HG02852 (cell line): ENCODE results near the gene NFYA.

Source experiments
- ATAC-seq: cut with Tn5 transposase; IDR thresholded peaks from one replicate; pipeline ENCODE4 v1.9.1; 2021; ENCODE audit warnings: mild to moderate bottlenecking, moderate library complexity; ENCODE audit not compliant: unreplicated experiment

NFYA gene

DNA sequence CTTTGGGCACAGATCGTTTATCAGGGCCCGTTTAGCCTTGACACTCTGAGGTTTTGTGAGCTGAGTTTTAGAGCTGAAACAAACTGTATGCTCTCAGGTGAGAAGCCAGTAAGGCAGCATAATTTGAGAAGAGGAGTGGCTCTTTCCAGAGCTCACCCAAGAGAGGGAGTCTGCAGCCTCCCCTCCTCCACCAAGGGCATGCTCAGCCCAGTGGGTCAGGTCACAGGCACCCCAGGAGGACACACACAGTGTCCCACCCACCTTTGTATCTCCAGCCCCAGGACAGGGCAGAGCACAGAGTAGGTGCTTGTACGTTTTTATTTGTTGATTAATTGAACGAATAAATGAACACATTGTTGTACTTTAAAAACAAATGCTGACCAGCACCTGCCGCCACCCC lies 27.1 kb upstream of the NFYA start:
- ATAC-seq: no peak

DNA sequence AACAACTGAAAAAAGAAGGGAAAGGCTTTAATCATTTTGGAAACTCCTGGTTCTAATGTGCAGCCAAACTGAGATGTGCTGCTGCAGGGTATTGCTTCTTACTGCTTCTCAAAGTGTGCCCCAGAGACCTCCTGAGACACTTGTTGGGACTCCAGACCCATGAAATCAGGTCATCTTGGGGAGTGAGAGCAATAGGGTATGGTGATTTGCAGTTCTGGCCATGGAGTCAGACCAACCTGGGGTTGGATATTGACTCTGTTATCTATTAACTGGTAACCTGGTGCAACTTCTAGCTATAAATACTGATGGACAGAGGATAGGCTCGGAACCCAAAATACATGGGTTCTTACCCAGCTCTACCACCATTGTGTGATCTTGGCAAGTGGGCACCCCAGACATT lies 26.7 kb upstream of the NFYA start:
- ATAC-seq: no peak

DNA sequence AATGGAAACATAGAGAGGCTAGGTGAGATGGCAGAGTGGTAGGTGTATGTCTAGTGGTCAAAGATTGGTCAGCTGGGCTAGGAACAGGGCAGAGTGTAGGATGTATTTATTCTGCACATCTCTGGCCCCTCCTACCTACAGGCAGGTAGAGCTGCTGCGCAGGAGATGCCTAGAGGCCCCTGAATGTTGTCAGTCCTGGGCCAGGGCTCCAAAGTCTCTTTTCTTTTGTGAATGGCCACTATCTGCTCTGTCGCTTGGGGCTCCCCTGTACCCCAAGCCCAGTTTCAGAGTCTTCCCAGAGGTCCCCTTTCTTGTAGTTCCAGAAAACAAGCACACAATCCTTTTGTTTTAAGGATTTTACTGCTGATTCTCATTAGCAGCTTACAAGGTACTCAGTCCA lies 25.5 kb upstream of the NFYA start:
- no peak for ATAC-seq

DNA sequence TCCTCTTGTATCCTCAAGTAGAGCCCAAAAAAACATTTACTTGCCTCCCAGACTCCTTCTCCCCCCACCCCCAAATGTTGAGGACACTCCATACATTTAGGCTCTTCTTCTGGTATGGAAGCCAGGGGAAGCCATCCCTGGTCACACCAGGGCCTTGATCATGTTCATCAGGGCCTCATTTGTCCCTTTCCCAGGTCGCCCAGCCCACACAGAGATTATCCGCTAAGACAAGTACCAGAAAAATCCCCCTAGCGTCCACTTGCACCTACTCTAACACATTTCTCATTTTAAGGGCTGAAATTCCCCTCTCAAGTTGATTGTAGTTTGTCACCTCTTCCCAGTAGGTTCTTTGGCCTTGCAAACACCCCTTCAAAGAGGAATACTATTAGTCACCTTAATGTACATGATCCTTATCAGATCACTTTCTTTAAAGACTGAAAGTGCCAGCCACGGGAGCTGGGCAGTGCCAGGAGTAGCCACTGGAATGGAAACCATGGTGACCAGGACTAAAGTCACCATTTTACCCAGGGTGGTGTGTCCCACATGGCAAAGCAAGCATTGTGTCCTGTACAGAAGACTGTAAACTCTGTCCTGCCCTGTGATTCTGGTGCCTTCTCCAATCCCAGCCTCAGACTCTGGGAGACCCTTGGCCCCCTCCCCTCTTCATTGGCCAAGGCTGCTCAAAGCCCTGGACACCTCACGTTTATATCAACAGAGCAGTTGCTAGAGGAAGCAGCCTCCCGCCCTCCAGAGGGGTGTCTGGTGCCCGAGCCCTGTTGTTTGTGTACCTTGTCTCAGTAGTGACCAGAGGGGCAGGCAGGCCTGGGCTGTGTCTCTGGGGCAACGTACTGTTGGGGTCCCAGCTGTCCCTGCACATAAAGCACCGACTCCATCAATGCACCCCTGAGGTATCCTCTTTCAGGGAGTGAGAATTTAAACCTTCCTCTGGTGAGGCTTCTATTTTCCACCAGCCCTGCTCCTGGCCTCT lies 24.7 kb upstream of the NFYA start:
- ATAC-seq: no peak

DNA sequence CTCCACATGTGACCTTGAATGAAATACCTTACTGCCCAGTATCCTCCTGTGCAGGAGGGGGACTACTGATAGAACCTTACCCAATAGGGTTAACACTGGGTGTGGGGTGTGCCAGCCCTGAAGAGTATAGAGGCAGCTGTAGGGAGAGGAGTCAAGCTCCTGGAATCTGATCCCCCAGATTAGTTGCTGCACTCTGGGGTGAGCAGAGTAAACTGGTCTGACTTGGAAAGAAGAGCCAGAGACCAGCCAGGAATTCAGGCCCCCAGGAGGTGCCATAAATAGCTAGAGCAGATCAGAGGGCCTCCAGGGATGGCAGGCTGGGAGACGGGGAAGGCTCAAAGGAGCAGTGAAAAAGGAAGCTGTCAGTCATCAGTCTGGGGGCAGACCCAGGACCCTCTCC lies 23.3 kb upstream of the NFYA start:
- ATAC-seq: no peak

DNA sequence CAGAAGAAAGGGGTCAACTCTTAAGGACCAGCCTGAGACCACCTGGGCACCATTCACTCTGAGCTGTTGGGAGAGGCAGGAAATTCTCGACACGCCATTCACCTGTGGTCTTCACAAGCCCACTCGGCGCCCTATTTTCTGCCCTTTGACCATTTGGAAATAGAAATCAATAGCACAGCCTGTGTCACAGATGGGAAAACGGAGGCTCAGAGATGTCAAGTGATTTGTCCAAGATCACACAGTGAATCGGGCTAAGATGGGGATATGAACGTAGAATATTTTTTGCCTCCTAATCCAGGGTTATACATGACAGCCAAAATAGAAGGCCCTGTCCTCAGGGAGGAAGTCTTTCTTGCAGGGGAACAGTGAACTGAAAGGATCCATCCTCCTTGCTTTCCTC lies 22.8 kb upstream of the NFYA start:
- ATAC-seq: no peak

DNA sequence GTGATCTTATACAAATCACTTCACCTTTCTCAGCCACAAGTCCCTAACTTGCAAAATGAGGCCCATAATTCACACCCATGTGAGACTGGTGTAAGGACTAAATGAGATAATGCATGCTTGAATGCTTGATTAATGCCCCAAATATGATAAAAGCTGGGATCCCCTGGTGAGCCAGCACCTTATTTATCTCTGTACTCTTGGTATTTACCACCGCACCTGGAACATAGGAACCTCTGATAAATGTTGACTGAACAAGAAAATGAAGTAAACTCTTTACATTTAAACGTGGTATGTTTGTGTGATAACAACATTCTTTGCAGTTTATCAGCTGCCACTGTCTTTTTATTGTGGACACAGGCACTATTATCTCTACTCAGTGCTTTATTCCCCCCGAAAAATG lies 22.2 kb upstream of the NFYA start:
- no peak for ATAC-seq

DNA sequence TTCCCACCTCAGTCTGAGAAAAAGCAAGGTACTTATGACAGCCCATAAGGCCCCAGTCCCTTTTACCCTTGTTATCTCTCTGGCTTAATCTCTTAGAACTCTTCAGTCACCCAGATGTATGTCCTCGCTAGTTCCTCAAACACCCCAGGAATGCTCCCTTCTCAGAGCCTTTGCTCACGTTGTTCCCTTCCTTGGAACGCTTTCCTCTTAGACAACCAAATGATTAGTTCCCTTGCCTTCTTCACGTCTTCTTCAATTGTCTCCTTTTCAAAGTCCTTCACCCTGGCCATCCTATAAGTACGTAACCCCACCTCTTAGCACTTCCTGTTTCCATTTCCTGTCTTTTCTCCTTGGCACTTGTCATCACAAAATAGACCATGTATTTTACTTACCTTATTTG lies 20.9 kb upstream of the NFYA start:
- no peak for ATAC-seq

DNA sequence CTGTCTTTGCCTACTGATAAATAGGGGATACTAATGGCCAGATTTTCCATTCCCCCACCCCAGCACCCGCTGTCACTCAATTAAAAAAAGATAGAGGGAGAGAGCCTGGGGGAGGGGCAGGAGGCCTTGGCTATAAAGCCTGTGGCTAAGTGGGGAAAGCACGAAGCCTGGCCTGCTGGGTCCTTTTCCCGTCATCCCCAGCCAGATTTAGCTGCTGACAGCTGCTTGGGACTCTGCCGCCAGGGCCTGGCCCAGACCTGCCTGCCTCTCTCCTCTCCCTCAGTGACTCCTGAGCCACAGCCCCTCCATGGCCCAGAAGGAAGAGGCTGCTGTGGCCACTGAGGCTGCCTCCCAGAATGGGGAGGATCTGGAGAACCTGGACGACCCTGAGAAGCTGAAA lies 19.7 kb upstream of the NFYA start, which contains the start of gene APOBEC2:
APOBEC2 (plus strand) TSS at position 162 of the 400 bp plus-strand sequence; CDS start at position 308, 146 bp downstream.
- ATAC-seq: no peak

DNA sequence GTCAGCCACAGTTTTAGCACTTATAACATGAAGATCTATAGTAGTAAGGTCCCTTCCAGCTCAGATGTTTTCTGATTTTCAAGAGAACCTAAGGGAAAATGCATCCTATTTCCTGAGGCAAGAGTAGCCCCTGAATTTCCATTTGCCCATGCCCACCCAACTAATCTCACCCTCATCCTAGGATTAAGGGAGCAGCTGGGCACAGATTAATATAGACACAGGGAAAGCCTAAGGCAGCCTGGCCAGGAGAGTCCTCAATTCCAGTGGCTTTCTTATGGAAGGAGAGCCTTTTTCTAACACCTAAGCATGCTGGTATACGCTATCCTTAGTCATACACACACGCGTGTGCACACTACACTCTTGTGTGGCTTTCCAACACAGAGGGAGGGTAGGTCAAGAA lies 18.3 kb upstream of the NFYA start:
- no peak for ATAC-seq

DNA sequence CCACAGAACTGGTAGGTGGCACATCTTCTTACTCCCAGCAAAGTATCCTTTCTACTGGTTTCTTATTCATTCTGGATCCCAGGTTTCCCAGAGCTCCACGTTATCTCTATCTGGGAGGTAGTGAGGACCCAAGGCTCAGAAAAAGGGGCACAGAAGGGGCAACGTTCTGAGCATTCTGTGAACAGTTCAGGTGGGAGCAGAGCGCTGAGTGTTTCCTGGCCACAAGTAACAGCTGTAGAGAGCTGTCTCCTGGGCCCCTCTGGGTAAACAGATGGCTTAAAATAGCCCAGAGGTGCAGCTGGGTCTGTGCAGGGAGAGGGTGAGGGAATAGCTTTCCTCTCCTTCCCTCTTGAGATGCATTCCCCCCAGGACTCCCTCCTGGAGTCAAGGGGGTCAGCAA lies 17.6 kb upstream of the NFYA start:
- ATAC-seq: no peak

DNA sequence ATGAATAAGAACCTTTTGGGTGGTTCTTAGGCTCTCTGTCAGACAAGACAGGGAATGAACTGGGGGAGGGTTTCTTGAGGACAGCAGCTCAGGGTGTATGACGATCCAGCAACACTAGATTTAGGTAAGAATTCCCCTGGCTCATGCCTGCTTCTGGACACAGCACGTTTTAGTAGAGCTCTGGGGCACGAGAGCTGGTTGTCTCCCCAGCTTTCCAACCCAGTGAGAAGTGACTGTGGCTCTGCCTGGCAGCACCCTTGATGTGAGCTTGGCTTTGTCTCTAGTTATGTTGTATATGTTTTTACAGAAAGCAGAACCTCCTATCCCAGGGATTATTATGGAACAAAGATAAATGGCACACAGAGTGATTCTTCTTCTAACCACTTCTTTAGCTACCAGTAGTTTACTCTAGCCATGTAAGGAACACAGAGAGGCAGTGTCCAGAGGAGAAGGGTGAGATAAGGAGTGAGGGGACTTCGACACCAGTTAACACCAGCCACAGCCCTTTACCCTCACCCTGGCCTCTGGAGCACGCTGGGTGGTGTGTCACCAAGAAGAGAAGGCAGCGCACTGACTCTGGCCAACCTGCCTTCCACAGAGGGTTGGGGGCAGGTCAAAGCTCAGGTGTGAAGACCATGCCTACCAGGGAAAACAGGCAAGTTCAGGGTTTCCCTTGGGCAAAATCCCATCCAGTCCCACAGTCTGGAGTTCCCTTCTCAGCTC lies 15.8 kb upstream of the NFYA start:
- ATAC-seq: no peak

DNA sequence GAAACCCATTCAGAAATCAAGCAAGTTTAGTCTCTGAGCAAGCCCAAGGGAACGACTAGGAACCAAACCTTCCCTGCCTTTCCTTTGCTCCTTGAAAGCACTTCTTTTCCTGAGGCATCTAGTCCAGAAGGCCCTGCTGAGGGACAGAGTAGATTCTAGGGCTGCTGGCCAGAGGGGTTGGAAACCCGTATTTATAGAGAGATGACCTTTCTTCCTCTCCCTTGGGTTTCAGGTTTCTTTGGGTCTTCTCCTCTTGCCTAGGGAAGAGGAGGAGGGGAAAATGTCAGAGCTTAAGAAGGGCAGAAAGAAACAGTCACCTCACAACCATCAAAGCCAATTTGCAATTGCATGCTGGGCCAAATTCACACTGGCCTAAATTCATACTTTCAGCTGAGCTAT lies 14.0 kb upstream of the NFYA start:
- ATAC-seq: no peak

DNA sequence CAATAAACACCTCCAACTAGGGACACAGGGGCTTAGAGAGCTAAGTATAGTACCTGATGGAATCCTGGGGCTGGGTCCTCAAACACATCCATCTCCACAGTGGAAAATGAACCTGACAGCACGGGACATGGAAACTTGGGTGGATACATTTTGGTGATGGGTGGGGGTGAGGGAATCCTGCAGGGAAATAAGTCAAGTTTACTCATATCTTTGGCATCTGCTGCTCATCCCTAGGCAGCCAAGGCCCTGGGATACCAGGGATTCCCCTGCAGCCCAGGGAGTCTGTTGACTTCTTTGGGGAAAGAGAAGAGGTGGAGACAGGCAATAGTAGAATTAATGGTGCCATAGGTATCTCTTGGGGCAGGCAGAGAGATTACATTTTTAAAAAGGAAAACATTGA lies 13.2 kb upstream of the NFYA start:
- ATAC-seq: no peak

DNA sequence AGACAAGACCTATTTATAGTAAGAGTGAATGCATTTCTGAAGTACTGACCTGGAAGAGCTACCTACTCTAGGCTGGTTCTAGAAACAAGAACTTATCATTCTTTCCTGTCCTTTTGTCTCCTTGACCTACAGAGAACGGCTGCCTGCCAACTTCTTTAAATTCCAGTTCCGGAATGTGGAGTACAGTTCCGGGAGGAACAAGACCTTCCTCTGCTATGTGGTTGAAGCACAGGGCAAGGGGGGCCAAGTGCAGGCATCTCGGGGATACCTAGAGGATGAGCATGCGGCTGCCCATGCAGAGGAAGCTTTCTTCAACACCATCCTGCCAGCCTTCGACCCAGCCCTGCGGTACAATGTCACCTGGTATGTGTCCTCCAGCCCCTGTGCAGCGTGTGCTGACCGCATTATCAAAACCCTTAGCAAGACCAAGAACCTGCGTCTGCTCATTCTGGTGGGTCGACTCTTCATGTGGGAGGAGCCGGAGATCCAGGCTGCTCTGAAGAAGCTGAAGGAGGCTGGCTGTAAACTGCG lies 11.5 kb upstream of the NFYA start:
- ATAC-seq: no peak

DNA sequence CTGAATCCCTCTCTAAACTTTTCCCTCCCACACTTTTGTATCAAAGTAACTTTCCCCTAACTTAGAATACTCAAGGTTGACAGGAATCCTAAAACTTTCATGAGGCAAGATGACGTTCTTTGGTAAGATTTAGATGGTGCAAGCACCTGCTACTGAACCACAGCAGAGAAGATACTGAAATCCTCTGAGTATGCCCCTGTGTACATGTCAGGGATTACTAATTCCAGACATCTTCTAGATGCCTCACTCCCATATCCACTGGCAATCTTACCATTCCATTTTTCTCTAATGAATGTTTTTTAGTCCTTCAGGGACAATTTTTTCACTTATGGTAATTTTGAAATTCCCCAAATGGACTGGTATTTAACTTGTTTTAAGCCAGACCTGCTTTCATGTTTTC lies 10.7 kb upstream of the NFYA start:
- ATAC-seq: no peak

DNA sequence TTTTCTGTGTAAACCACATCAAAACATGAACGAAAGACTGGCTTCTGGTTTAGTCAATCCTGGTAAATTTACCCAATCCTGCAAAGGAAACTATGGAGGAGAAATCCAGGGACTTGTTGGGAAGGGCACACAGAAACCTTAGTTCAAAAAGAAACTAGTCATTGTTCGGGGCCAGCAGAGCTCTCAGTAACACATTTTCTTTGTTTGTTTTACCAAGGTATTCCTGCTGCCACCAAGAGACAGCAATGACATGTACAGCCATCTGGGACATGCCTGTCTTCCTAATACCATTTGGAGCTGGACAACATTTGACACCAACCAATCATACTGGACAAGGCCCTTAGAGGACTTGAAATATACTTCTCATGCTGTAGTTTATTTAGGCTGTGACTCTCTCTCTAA lies 8.9 kb upstream of the NFYA start:
- ATAC-seq: no peak

DNA sequence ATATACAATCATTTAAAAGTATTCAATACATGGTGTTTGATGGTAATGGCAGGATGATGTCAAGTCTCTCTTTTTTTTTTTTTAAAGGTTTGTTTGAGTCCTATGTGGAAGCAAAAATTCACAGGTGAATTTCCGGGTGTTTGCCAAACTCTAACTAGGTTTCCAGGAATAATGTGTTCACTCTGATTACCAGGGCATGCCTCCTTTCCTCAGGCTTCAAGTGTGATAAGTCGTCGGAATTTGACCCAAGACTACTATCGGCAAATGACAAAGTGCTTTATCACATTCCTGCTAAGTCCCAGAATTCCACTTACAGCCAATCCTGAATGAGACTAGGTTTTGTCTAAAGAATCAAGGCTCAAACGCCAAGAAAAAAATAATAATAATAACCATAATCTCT lies 7.9 kb upstream of the NFYA start:
- no peak for ATAC-seq

DNA sequence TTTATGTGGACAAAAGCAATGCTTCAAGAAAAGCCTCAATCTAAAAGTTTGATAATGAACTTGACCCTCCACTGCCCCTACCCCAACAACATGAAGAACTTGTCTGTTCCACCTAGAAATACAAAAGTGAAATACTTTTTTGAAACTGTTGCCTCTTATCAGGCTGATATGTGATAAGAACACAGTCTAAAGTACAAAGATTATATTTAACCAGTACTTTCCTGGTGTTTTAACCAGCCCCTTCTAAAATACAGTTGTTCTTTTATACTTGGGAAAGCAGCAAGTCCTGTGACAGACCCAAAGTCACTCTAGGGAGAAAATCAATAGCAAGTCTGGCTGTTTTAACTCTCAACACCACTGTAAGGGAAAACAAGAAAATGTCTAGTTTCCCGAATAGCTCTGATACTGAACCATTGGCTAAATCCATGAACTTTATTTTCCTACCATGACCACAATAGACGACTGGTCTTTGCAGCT lies 7.2 kb upstream of the NFYA start:
- ATAC-seq: no peak

DNA sequence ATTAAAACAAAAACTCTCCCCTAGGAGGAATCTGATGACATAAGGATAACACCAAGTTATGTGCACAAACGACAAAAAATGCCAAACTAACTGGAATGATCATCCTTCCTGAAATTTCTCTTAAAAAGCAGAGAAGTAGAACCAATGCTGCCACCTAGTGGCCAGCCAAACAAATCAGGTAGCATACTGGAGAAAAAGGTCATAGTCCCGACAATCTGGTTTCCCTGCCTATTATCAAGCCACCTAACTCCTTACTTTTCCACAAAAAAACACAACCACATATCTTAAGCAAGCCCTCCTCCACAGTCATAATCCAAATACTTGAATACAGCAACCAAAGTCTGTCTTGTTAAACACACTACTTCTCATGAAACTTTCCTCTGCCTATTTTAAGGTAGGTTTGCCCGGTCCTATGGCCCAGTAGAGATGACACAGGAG lies 5.9 kb upstream of the NFYA start:
- ATAC-seq: no peak

DNA sequence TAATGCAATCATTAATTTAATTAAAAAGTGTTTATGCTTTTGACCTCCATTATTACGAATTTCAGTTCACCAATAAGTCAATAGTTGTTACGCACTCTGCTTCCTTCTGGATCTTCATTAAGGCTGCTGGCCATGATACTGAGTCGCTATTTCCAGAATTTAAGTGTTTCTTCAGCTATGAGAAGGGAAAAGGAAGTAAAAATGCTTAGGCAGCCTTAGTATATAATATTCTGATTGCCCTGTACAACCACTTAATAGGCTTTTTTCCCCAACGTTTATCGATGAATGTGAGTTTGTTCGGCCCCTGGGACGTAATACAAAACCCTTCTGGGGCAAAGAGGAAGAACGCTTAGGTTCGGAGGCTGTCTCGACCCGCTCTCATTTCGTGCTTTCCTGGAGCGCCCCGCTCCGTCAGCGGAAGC lies 1.3 kb upstream of the NFYA start:
- no peak for ATAC-seq
